GM12878 (cell line): ENCODE data around the gene XAGE2.

Experiments
- BCL3 ChIP-seq: IDR thresholded peaks from 2 replicates; pipeline ENCODE4 v1.6.1; 2011; ENCODE audit warnings: borderline replicate concordance, low read depth, mild to moderate bottlenecking, moderate library complexity, low read length; ENCODE audit not compliant: insufficient read depth, poor library complexity, severe bottlenecking
- ESRRA ChIP-seq: IDR thresholded peaks from 2 replicates; pipeline ENCODE4 v1.6.1; 2012; ENCODE audit warnings: mild to moderate bottlenecking, low read length, improper control_type of control experiment
- EZH2 ChIP-seq: IDR thresholded peaks from 2 replicates; pipeline ENCODE4 v1.6.1; 2012; ENCODE audit warnings: low read depth, mild to moderate bottlenecking, control low read depth, inconsistent platforms, low read length, borderline replicate concordance; ENCODE audit not compliant: control insufficient read depth
- HDAC6 ChIP-seq: fragments of 200-600 bp; sonication (generic); IDR thresholded peaks from one replicate; pipeline ENCODE4 v1.8.0; 2017; ENCODE audit warnings: antibody characterized with exemption; ENCODE audit not compliant: unreplicated experiment
- POLR2A ChIP-seq: IDR thresholded peaks from 2 replicates; pipeline ENCODE4 v1.6.1; 2011; ENCODE audit warnings: low read depth, mild to moderate bottlenecking, low read length
- SKIL ChIP-seq: fragments of 450-650 bp; IDR thresholded peaks from 2 replicates; pipeline ENCODE4 v1.6.1; 2017; ENCODE audit warnings: mild to moderate bottlenecking, low read depth, inconsistent platforms; ENCODE audit not compliant: poor library complexity, severe bottlenecking
- SMC3 ChIP-seq: IDR thresholded peaks from 2 replicates; pipeline ENCODE4 v1.6.1; 2011; ENCODE audit warnings: low read length, improper control_type of control experiment, borderline replicate concordance
- SUZ12 ChIP-seq: fragments of 200-600 bp; sonication (generic); IDR thresholded peaks from one replicate; pipeline ENCODE4 v1.6.1; 2018; ENCODE audit warnings: antibody characterized with exemption, mild to moderate bottlenecking; ENCODE audit not compliant: unreplicated experiment
- TAF1 ChIP-seq: IDR thresholded peaks from 2 replicates; pipeline ENCODE4 v1.6.1; 2011; ENCODE audit warnings: mild to moderate bottlenecking, low read depth, low read length, borderline replicate concordance
- USF2 ChIP-seq: IDR thresholded peaks from 2 replicates; pipeline ENCODE4 v1.6.1; 2011; ENCODE audit warnings: low read depth, low read length, improper control_type of control experiment, borderline replicate concordance
- ZNF24 ChIP-seq: fragments of 450-650 bp; IDR thresholded peaks from 2 replicates; pipeline ENCODE4 v1.6.1; 2017; ENCODE audit warnings: antibody characterized with exemption, mild to moderate bottlenecking

GRCh38 chrX:52353838-52354237 is 15.0 kb upstream of the XAGE2 start:
- TF ChIP-seq BCL3 (no peak), EZH2 (no peak), TAF1 (no peak), SMC3 (no peak), ESRRA (no peak), SUZ12 (no peak), ZNF24 (no peak), USF2 (no peak), POLR2A (no peak), HDAC6 (no peak), SKIL (no peak)
